ENCODE results near the gene SLC10A7.

Gene SLC10A7

DNA sequence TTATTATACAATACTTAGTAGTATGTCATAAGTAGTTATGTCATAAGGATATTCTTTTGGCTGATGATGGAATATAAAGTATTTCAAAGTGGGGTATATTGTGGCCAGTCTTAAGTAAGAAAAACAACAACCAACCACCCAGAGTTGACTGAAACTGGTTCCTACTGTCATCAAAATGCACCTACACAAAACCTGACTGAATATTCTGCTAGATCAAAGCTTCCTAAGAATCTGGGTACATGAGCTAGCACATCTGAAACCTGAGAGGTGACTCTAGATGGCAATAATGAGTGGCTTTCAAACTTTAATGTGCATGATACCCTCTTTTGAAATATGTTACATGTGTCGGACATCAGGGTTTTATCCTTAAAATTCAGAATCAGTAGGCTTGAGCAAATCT lies 247.0 kb downstream of the SLC10A7 start:
- H3K4me3 Mint-ChIP-seq, result no peak overlapping the region
- DNase-seq (ENCODE audit: low spot score in 2 of 2) (no peak), ATAC-seq (replicated peaks; ENCODE audit: extremely low read depth, poor library complexity, severe bottlenecking) (no peak)
- H3K36me3 Mint-ChIP-seq (ENCODE audit: insufficient read depth), result no peaks in the 10 kb centered on the region
- H3K4me1 Mint-ChIP-seq, result no peaks in the 10 kb centered on the region
- no peaks in the 10 kb centered on the region for H3K9me3 Mint-ChIP-seq
- no peaks in the 10 kb centered on the region for H3K27me3 Mint-ChIP-seq
- H3K27ac Mint-ChIP-seq (ENCODE audit: low read depth), result no peak overlapping the region

DNA sequence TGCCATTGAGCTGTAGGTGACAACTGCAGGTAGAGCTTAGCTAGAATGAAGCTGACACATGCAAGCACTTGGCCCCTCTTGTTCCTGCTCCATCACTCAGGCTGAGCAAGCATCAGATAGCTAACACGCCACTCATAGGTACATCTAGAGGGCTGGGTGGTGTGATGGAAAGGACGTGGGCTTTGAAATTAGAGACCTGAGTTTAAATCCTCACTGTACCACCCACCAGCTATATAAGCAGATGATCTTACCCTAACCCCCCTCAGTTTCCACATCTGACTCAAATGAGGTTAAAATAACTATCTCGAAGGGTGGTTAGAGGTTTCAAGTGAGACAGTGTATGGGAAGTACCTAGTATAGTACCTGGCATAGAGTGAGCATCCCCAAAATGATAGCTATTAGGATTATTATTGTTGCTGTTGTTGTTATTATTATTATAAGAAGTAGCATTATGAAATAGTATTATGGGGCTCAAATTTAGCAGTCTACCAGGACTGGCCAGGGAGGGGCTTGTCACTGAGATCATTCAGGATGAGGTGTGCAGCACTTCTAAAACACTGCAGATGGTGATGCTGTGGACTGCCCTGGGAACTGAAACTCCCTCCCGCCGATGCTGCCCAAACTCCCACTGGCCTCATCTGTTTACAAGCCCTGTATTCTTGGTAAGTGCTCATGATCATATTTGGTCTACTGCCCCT lies 248.4 kb downstream of the SLC10A7 start:
- no peak overlapping the region for H3K4me3 Mint-ChIP-seq
- no peaks in the 10 kb centered on the region for H3K4me1 Mint-ChIP-seq
- ATAC-seq (replicated peaks; ENCODE audit: extremely low read depth, poor library complexity, severe bottlenecking) (no peak), DNase-seq (ENCODE audit: low spot score in 2 of 2) (no peak)
- H3K27ac Mint-ChIP-seq (ENCODE audit: low read depth), result no peak overlapping the region
- no peaks in the 10 kb centered on the region for H3K9me3 Mint-ChIP-seq
- H3K27me3 Mint-ChIP-seq, result no peaks in the 10 kb centered on the region
- no peaks in the 10 kb centered on the region for H3K36me3 Mint-ChIP-seq (ENCODE audit: insufficient read depth)

DNA sequence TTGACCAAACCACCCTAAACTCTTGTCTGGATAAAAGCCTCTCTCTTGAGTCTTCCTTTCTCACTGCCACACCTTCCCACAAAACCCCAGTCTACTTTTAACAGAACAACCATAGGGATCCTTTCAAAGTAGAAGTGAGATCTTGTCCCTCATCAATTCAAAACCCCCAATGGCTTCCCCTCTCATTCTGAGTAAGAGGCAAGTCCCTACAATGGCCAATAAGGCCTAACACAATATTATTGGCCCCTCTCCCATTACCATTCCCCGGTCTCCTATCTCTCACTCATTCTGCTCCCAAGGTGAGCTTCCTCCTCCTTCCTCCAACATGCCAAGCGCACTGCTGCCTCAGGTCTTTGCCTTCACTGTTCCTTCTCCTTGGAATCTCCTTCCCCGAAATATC lies 250.3 kb downstream of the SLC10A7 start:
- no peak for ATAC-seq (replicated peaks; ENCODE audit: extremely low read depth, poor library complexity, severe bottlenecking)

DNA sequence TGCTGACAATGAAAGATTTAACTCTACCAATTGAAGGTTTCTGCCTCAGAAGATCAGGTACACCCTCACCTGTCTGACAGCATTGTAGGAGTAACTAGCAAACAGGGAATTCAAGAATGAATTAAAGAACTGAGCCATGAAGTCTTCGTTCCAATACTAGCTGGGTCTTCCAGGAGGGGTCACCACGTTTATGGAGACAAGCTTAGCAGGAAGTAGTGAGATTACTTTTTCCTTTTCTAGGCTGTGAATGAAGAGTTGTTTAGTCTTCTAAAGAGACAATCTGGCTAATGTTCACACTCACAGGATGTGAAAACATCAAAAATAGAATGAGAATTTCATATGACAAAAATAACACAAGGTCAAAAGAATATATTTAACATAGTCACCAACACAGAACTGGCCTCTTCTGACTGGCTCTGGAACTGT lies 252.5 kb downstream of the SLC10A7 start:
- DNase-seq (ENCODE audit: low spot score in 2 of 2) (no peak), ATAC-seq (replicated peaks; ENCODE audit: extremely low read depth, poor library complexity, severe bottlenecking) (no peak)
- Mint-ChIP-seq H3K27me3 (no peaks in the 10 kb centered on the region), H3K9me3 (no peaks in the 10 kb centered on the region), H3K36me3 (ENCODE audit: insufficient read depth) (peaks cover 2% of the 10 kb centered on the region), H3K4me1 (no peaks in the 10 kb centered on the region), H3K27ac (ENCODE audit: low read depth) (no peak overlapping the region), H3K4me3 (no peak overlapping the region)

More for the DNA sequence above, 250.3 kb downstream of the SLC10A7 start:
- Mint-ChIP-seq H3K4me3 (no peak overlapping the region), H3K27ac (ENCODE audit: low read depth) (no peak overlapping the region), H3K9me3 (no peaks in the 10 kb centered on the region), H3K4me1 (no peaks in the 10 kb centered on the region), H3K36me3 (ENCODE audit: insufficient read depth) (no peaks in the 10 kb centered on the region), H3K27me3 (no peaks in the 10 kb centered on the region)
- DNase-seq (ENCODE audit: low spot score in 2 of 2), result no peak

DNA sequence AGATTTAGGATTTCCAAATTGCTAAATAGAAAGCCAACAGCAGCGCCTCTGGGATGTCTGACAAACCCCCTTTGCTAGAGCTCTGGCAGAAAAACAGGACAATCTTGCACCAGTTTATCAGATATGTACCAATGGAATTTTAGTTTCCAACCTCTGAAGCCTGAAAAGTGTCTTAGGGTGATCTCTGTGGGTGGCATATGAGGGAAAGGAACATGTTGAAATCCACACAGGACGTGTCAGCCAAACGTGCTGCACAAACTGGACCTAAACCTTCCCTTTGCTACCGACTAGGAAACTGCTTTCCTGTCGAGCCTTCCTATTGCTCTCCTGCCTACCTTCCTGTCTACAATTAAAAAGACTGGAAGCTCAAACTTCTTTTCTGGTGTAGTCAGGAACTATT lies 253.9 kb downstream of the SLC10A7 start:
- ATAC-seq (replicated peaks; ENCODE audit: extremely low read depth, poor library complexity, severe bottlenecking), result no peak
- no peak for DNase-seq (ENCODE audit: low spot score in 2 of 2)
- Mint-ChIP-seq H3K36me3 (ENCODE audit: insufficient read depth) (peaks cover 2% of the 10 kb centered on the region), H3K27ac (ENCODE audit: low read depth) (no peak overlapping the region), H3K4me1 (no peaks in the 10 kb centered on the region), H3K4me3 (no peak overlapping the region), H3K27me3 (no peaks in the 10 kb centered on the region), H3K9me3 (no peaks in the 10 kb centered on the region)

DNA sequence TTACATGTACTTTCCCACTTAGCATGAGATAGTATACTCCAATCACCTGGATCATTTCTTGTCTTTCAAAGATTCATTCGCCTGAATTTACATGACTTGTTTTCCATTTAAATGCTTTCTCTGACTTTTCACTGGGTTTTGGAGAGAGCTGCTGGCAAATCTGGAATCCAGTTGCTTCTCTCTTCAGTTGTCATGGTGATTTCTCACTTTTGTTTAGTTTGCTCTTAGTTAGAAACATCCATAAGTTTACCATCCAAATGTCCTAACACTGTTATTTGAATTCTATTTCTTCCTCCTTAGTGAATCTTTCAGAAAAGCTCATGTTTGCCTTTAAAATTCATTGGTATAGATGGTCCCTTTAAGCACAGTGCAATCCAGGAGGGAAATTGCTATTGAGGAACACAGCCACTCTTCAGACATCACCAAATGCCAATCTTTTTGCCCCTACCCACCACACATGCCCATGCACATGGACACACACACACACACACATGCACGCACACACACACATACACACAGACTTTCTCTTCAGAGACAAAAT lies 255.7 kb downstream of the SLC10A7 start:
- H3K27ac Mint-ChIP-seq (ENCODE audit: low read depth), result no peak overlapping the region
- no peaks in the 10 kb centered on the region for H3K4me1 Mint-ChIP-seq
- ATAC-seq (replicated peaks; ENCODE audit: extremely low read depth, poor library complexity, severe bottlenecking) (no peak), DNase-seq (ENCODE audit: low spot score in 2 of 2) (no peak)
- peaks cover 2% of the 10 kb centered on the region for H3K36me3 Mint-ChIP-seq (ENCODE audit: insufficient read depth)
- H3K27me3 Mint-ChIP-seq, result no peaks in the 10 kb centered on the region
- no peaks in the 10 kb centered on the region for H3K9me3 Mint-ChIP-seq
- H3K4me3 Mint-ChIP-seq, result no peak overlapping the region

DNA sequence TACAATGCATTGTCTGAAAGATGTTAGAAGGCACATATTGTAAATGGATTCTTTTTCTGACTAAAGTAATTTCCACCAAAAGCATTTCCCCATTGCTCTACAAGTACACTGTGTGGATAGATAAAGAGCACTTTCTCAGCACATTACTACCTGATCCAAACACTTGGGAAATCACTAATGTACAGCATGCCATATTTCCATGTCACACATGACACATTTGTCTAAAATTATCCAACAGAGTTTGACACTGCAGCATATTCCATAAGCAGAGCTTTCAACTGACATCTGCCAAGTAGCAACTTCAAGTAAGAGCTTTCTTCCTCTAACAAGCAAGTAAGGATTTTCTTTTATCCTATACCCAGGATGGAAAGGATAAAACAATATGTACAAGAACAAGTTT lies 257.9 kb downstream of the SLC10A7 start:
- Mint-ChIP-seq H3K4me3 (no peak overlapping the region), H3K9me3 (no peaks in the 10 kb centered on the region), H3K27me3 (no peaks in the 10 kb centered on the region)

DNA sequence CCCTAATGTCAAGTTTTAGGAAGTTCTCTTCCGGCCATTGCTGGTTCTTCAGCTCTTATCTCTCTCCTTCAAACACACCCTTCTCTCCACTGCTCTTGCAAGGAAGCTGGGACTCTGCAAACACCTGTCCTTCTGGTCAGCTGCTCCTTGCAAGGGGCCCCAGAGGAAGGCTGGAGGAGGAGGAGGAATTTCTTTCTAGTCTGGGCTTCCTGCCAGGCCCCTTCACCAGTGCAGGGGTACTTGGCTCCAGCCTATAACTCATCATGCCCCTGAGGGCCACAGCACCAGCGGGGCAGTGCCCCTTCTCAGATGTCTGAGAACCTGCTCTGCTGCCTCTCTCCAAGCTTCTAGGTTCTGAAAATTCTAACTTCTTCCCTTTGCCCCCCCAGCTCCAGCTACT lies 260.7 kb downstream of the SLC10A7 start:
- DNase-seq (ENCODE audit: low spot score in 2 of 2) (no peak), ATAC-seq (replicated peaks; ENCODE audit: extremely low read depth, poor library complexity, severe bottlenecking) (no peak)
- Mint-ChIP-seq H3K9me3 (no peaks in the 10 kb centered on the region), H3K36me3 (ENCODE audit: insufficient read depth) (peaks cover under 1% of the 10 kb centered on the region), H3K4me1 (no peaks in the 10 kb centered on the region), H3K4me3 (no peak overlapping the region), H3K27ac (ENCODE audit: low read depth) (no peak overlapping the region), H3K27me3 (no peaks in the 10 kb centered on the region)

More for the DNA sequence above, 257.9 kb downstream of the SLC10A7 start:
- DNase-seq (ENCODE audit: low spot score in 2 of 2), result no peak
- Mint-ChIP-seq H3K4me1 (no peaks in the 10 kb centered on the region), H3K36me3 (ENCODE audit: insufficient read depth) (peaks cover 2% of the 10 kb centered on the region), H3K27ac (ENCODE audit: low read depth) (no peak overlapping the region)
- no peak for ATAC-seq (replicated peaks; ENCODE audit: extremely low read depth, poor library complexity, severe bottlenecking)

DNA sequence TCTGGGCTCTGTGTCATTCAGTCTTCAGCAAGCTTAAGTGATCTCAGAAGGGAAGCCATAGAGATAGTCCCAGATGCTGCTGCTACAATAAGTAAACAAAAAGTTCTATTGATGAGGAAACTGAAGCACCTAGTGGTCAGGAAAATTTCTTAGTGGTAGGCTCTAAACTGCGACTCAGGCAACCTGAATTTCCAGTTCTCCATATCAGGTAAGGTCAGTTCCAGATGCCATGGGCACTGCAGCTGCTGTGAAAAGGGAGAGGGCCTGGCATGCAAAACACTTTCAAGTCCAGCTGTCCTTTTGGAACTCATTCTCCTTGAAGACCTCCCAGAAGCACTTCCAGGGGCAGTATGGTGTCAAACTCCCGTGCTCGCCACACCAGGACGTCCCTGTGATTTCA lies 261.2 kb downstream of the SLC10A7 start:
- Mint-ChIP-seq H3K27ac (ENCODE audit: low read depth) (no peak overlapping the region), H3K4me3 (no peak overlapping the region), H3K36me3 (ENCODE audit: insufficient read depth) (no peaks in the 10 kb centered on the region), H3K4me1 (no peaks in the 10 kb centered on the region), H3K9me3 (no peaks in the 10 kb centered on the region), H3K27me3 (no peaks in the 10 kb centered on the region)
- ATAC-seq (replicated peaks; ENCODE audit: extremely low read depth, poor library complexity, severe bottlenecking), result no peak
- no peak for DNase-seq (ENCODE audit: low spot score in 2 of 2)

DNA sequence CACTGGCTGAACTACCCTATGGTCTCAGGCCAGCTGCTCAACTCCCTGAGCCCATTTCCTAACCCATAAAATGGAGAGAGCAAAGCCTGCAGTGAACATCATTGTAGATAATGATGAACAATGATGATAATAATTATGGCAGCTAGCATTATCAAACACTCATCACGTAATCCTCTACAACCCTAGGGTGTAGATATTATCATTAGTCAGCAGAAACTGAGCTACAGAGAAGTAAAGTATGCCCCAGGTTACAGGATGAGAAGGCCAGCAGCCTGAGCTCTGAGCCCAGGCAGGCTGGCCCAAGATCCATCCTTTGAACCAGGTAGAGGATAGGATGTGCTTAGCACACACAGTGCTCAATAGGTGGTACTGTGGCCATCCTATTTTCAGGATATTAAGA lies 264.2 kb downstream of the SLC10A7 start:
- ATAC-seq (replicated peaks; ENCODE audit: extremely low read depth, poor library complexity, severe bottlenecking), result no peak

DNA sequence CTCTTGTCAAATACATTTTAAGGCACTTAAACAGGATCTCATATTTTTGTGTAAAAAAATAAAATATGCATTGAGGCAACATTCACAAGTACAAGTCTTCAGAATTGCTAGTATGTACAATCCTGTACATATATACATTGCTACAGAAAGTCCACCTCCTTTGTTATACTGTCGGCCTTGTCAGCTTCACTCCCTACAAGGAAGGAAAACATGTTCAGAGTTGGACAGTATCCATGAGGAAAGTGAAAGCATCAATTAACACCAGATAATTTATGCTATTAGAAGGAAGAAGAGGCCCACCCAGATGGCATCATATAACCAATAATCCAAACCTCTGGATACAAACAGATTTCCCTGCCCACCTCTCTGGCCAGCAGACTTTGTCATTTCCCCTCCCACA lies 265.4 kb downstream of the SLC10A7 start:
- Mint-ChIP-seq H3K27me3 (no peaks in the 10 kb centered on the region), H3K36me3 (ENCODE audit: insufficient read depth) (no peaks in the 10 kb centered on the region), H3K27ac (ENCODE audit: low read depth) (no peak overlapping the region), H3K9me3 (no peaks in the 10 kb centered on the region), H3K4me3 (no peak overlapping the region), H3K4me1 (no peaks in the 10 kb centered on the region)
- ATAC-seq (replicated peaks; ENCODE audit: extremely low read depth, poor library complexity, severe bottlenecking), result no peak
- DNase-seq (ENCODE audit: low spot score in 2 of 2), result no peak

More for the DNA sequence above, 264.2 kb downstream of the SLC10A7 start:
- Mint-ChIP-seq H3K4me3 (no peak overlapping the region), H3K9me3 (no peaks in the 10 kb centered on the region), H3K4me1 (no peaks in the 10 kb centered on the region), H3K27ac (ENCODE audit: low read depth) (no peak overlapping the region), H3K36me3 (ENCODE audit: insufficient read depth) (no peaks in the 10 kb centered on the region), H3K27me3 (no peaks in the 10 kb centered on the region)
- no peak for DNase-seq (ENCODE audit: low spot score in 2 of 2)

DNA sequence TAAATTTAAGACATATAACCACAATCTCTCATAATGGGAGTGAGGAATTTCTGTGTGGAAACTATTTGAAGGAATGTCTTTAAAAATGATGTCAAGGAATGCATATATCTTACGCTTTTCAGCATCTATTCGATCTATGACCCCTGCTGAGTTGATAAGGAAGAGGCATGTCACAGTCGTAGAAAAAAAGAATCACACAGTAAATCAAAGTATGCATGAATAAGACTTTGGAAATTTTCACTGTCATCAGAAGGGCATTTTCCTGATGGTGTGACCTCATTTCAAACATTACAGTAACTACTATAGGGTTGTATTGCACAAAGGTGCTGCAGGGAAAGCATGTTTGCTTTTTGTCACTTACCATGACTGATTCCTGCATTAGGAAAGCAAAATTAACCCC lies 265.9 kb downstream of the SLC10A7 start:
- Mint-ChIP-seq H3K4me1 (no peaks in the 10 kb centered on the region), H3K9me3 (no peaks in the 10 kb centered on the region), H3K27ac (ENCODE audit: low read depth) (no peak overlapping the region), H3K27me3 (no peaks in the 10 kb centered on the region), H3K4me3 (no peak overlapping the region), H3K36me3 (ENCODE audit: insufficient read depth) (no peaks in the 10 kb centered on the region)
- DNase-seq (ENCODE audit: low spot score in 2 of 2) (no peak), ATAC-seq (replicated peaks; ENCODE audit: extremely low read depth, poor library complexity, severe bottlenecking) (no peak)

DNA sequence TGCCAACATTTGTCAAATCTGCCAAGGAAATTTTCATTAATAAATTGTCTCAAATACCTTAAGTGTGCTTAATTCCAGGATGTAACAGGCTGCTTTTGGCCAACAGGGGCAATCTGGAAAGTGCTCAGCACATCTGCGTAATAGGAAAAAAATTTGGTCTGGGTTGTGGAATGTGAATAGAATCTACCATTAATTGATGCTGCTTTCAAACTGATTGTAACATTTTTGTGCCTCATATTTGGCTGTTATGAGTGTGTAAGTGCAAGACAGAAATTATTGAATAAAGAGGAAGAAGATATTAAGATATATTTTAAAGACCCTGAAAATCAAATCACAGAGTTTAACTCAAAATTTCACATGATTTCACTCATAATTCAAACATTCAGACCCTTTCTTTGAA lies 266.3 kb downstream of the SLC10A7 start:
- Mint-ChIP-seq H3K36me3 (ENCODE audit: insufficient read depth) (no peaks in the 10 kb centered on the region), H3K9me3 (no peaks in the 10 kb centered on the region), H3K4me3 (no peak overlapping the region), H3K27me3 (no peaks in the 10 kb centered on the region), H3K27ac (ENCODE audit: low read depth) (no peak overlapping the region), H3K4me1 (no peaks in the 10 kb centered on the region)
- DNase-seq (ENCODE audit: low spot score in 2 of 2), result no peak
- no peak for ATAC-seq (replicated peaks; ENCODE audit: extremely low read depth, poor library complexity, severe bottlenecking)
